Epidermal melanocyte (primary cell): ENCODE measurements around the gene CSGALNACT2.
A peak's percentile ranks its signal among the peaks of the same experiment; 100 is the strongest.
"Not testable (repeated sequence)": the region's sequence is repeated elsewhere in the genome, so short reads cannot be mapped to it uniquely, and the experiment has no call there.

Source experiments
- DNase-seq: peaks from one replicate; pipeline ENCODE4 v3.0.0; 2011; ENCODE audit warnings: low spot score; ENCODE audit not compliant: insufficient read length

The CSGALNACT2 gene, protein sequence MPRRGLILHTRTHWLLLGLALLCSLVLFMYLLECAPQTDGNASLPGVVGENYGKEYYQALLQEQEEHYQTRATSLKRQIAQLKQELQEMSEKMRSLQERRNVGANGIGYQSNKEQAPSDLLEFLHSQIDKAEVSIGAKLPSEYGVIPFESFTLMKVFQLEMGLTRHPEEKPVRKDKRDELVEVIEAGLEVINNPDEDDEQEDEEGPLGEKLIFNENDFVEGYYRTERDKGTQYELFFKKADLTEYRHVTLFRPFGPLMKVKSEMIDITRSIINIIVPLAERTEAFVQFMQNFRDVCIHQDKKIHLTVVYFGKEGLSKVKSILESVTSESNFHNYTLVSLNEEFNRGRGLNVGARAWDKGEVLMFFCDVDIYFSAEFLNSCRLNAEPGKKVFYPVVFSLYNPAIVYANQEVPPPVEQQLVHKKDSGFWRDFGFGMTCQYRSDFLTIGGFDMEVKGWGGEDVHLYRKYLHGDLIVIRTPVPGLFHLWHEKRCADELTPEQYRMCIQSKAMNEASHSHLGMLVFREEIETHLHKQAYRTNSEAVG

DNA sequence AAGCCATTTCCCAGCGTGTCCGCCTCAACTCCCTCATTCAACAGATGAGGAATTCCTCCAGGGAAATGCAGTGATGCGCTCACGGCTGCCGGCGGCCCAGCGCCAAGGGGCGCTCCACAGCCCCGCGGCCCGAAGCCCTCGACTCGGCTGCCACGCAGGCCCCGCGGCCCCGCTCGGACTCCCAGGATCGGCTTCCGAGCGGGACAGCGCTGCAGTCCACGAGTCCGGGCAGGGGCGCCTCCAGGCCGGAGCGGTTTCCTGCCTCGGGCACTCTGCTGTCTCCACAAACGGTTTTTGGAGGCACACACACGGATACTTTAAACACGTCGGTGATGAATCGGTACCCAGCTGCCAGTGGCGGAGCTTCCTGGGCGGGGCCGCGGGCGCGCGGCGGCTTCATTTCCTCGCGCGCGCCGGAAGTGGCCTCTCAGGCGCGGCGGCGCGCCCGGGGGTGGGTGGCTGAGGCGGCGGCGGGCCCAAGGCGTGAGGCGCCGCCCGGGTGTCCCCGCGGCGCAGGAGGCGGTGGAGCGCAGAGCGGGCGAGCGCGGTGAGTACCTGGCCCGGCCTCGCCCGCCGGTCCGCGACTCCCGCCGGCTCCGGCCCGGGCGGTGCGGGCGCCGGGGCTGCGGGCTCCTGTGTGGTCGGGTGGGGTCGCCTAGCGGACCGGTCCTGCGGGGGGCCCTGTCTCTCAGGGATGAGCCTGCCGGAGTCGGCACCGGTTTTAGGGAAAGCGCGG is at the start of gene CSGALNACT2:
CSGALNACT2 (plus strand) TSS at position 425 of the 736 bp plus-strand sequence. CDS start 16,705 bp downstream, outside the sequence.
- peak; percentile 83 for DNase-seq

DNA sequence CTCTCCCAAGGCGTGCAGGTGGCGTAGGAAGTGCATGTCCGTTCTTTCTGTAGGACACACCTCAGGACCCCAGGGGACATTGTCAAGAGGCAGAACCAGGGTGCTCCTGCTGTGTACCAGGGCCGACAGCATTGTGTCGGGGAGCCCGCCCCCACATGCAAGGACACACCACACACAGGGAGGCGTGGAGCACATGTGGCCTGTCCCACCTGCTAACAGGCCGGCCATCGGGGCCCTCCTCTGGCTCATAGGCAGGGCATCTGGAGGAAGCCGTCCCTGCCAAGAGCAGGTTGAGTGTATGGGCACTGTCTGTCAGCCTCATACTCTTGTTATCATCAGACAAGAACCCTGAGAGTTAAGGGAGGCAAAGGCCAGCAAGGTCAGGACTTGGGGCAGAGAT is 48.7 kb upstream of the CSGALNACT2 start:
- no peak for DNase-seq

DNA sequence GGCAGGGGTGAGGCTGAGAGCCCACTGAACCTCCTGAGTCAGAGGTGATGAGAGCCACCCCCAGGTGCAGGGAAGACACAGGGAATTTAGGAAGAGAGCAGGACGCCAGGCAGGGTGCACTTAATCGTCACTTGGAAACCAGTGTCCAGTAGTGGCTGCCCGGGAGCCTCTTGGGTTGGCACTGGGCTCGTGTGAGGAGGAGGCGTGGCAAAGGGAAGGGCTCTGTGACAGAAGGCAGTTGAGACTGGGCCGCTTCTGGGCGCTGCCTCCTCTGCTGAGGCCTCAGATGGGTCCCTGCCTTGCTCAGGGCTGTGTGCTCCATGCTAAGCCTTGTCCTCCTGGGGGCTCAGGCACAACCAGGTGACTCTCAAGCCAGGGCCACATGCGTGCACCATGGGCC is 48.1 kb upstream of the CSGALNACT2 start:
- DNase-seq = no peak

DNA sequence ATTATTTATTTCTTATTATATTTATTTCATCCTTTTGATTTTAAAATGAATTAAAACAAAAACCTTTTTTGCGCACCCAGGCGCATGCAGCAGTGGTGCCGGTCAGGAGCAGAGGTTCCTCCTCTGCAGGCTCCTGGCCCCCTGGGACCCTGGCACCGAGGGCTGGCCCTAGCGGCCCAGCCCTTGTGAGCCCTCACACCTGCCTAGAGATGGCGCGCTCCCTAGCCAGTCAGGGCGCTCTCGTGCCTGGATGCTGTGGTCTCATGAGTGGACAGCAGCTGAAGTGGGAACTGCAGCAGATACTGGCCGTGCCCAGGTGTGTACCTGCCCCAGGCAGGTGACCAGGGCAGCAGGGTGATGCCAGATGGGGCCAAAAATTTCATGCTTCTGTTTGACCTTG is 47.6 kb upstream of the CSGALNACT2 start:
- DNase-seq = no peak

DNA sequence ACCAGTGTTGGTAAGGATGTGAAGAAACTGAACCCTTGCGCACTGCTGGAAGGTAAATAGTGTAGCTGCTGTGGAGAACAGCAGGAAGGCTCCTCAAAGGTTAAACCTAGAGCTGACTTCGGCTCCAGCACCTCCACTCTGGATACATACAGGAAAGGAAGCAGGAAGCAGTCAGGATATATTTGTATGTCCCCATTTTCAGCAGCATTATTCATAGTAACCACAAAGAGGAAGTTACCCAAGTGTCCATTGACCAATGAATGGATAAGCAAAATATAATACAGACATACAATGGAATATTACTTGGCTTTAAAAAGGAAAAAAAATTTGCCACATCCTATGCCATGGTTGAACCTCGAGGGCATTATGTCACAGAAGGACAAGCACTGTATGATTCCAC is 46.4 kb upstream of the CSGALNACT2 start:
- DNase-seq = no peak

DNA sequence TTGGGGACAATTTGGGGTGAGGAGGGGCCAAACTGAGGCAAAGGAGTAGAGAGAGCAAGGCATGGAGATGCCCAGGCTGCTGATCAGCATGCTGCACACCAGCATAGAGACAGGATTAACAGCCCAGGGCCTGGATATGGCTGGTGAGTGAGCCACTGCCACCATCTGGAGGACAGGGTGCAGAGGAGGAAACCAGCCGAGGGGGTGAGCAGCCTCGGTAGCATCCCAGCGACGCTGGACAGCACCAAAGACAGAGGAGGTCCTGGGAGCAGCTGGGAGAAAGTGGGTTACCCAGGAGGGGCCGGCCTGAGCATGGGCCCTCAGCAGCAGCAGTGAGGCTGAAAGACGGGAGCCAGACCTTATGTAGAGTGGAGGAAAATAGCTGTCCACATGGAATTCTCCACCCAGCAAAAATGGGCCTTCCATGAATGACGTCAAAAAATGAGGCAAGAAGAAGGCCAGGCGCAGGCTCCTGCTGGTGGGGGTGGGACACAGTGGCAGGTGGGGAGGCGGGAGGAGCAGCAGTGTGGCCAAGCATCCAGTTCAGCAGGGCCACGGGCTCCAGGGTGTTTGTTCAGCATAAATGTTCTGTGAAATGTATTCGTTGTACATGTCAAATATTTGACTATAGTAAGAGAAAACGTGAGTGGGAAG is 44.7 kb upstream of the CSGALNACT2 start:
- no peak for DNase-seq

DNA sequence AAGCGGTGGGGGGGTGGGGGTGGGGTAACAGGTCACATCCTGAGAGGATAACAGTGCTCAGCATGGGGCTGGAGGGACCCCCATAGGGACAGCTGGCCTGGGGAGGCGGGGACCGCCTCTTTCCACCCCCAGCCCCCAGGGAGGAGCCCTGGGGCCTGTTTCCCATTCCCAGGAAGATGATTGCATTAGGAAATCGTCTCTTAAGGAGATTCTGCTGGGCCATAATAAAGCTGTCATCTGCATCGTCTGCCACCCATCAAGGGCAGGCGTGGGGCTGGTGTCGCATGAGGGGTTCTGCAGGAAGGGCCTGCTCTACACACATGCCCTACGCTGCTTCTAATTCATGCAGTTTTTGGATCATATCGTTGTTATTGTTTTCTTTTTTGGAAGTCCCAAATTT is 44.2 kb upstream of the CSGALNACT2 start:
- no peak for DNase-seq

DNA sequence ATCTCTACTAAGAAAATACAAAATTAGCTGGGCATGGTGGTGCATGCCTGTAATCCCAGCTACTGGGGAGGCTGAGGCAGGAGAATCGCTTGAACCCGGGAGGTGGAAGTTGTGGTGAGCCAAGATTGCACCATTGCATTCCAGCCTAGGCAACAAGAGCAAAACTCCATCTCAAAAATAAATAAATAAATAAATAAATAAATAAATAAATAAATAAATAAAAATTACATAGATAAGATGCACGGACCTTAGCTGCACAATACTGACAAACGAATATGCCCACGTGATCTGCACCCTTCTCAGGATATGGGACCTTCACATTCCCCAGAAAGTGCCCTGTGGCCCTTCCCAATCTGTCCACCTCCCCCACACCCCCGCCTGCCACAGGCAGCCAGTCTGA is 38.9 kb upstream of the CSGALNACT2 start:
- DNase-seq = not testable (repeated sequence)

DNA sequence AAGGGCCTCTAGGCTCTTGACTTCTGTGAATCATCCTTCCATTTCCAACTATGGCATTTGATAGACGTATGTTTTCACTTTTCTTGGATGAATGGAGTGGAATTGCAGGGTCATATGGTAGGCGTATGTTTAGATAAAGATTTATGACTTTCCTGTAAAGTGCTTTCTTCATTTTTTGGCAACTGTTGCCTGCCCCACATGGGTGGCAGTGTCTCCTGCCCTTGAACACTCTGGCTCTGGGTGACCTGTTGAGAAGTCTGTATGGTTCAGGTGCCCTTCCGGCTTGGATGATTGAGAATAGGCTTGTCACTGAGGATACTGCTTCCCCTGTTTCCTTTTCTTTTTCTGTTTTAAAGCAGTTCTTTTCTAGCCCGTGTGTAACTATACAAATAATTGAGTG is 38.3 kb upstream of the CSGALNACT2 start:
- no peak for DNase-seq

DNA sequence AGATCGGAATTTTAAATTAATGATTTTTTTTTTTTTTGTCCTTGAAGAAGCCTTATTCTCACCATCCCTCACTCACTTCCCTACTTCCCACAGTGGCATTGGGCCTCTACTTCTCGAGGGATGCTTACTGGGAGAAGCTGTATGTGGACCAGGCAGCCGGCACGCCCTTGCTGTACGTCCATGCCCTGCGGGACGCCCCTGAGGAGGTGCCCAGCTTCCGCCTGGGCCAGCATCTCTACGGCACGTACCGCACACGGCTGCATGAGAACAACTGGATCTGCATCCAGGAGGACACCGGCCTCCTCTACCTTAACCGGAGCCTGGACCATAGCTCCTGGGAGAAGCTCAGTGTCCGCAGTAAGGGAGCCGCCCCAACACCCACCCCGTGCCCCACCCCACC is 37.9 kb upstream of the CSGALNACT2 start:
- DNase-seq = no peak

DNA sequence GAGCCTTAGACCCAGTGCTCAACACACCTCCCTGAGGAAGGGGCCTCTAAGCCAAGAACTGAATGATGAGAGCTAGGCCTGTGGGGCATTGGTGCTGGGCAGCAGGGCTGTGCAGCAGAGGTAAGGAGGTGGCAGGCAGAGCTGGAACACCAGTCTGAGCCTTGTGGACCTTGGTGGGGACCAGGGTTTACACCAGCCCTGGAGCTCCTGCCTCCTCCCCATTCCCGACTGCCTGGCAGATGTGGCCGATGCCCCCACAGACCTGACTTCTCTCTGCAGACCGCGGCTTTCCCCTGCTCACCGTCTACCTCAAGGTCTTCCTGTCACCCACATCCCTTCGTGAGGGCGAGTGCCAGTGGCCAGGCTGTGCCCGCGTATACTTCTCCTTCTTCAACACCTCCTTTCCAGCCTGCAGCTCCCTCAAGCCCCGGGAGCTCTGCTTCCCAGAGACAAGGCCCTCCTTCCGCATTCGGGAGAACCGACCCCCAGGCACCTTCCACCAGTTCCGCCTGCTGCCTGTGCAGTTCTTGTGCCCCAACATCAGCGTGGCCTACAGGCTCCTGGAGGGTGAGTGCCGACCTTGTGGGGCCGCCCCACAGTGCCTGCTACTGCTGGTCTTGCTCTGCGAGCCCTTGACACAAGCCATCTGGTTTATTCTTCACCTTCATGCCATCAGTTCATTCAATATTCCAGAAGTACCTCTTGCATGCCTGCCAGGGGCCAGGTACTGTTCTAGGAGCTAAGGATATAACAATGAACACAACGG is 36.0 kb upstream of the CSGALNACT2 start:
- no peak for DNase-seq

DNA sequence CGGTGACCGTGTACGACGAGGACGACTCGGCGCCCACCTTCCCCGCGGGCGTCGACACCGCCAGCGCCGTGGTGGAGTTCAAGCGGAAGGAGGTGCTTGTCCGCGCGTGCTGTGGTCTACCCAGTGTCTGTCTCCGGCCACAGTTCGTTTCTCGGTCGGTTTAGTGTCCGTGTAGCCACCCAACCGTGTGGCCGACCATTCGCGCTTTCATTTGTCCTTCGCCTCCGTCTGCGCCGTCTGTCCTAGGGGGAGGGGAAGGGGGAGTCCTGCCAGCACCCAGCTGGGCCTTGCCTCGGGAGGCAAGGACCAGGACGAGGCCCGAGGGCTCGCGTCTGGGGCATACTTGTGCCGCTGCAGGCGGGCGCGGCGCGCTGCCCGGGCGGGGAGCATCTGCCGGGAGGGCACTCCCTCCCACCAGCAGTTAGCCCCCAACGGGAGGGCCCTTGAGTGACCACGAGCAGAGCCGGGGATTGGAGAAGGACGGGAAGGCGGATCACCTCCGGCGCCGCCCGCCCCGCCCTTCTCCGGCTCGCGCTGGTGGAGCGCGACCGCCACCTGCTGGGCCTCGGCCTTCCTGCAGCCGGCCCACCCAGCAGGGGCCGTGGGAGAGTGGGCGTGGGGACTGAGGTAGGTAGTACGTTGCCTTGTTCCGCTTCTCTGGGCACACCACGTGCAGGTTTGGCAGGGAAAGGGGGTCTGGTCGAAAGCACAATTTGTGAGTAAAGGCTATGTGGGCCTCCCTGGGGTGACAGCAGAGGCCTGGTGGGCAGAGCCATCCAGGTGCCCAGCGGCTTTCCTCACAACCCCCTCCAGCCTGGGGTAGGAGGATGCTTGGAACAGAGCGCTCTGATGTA is 32.9 kb upstream of the CSGALNACT2 start:
- peak; percentile 70 for DNase-seq

DNA sequence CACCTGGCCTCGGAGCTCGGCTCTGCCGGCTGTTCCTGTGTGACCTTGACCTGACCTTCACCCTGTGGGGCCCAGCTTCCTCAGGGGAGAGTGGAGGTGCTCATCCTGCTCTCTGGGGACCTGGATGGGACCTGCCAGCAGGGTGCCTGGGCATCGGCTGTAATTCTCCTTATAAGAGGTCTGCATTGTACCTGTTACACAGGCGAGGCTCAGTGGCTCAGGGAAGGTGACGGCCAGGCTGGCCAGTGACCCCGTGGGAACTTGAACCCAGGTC is 32.4 kb upstream of the CSGALNACT2 start:
- no peak for DNase-seq

DNA sequence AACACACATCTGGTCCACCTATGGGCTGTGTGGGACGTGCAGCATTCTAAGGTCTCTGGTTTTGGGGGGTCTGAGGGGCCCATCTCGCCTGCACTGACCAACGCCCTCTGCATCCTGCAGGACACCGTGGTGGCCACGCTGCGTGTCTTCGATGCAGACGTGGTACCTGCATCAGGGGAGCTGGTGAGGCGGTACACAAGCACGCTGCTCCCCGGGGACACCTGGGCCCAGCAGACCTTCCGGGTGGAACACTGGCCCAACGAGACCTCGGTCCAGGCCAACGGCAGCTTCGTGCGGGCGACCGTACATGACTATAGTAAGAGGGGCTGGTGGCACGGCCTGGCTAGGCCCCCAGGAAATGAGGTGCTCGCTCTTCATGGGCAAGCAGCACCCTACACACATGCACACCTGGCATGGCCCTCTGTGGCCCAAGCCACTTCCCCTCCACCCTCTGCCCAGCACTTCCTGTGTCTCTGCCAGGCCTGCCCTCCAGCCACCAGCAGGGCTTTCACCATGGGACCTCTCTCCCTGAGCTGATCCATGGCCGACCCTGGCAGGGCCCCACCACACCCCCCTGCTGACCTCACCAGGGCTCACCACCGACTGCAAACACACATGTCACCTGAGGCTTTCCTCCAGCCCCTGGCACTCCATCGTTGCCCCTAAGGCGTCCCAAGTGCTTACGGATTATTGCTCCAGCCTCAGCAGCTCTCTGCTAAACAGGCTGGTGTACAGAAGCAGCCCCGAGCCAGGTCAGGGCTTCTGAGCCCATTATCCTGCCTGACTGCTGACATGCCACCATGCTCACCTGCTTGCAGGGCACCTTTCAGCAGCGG is 31.8 kb upstream of the CSGALNACT2 start:
- no peak for DNase-seq

DNA sequence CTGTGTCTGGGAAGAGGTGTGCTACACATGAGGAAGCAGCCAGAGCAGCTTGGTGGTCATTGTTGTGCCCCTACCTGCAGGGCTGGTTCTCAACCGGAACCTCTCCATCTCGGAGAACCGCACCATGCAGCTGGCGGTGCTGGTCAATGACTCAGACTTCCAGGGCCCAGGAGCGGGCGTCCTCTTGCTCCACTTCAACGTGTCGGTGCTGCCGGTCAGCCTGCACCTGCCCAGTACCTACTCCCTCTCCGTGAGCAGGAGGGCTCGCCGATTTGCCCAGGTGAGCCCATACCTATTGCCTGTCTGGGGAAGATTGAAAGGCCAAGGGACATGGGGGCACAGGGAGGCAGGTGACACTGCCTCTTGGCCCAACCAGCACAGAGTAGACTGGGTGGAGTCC is 29.3 kb upstream of the CSGALNACT2 start:
- DNase-seq = no peak

DNA sequence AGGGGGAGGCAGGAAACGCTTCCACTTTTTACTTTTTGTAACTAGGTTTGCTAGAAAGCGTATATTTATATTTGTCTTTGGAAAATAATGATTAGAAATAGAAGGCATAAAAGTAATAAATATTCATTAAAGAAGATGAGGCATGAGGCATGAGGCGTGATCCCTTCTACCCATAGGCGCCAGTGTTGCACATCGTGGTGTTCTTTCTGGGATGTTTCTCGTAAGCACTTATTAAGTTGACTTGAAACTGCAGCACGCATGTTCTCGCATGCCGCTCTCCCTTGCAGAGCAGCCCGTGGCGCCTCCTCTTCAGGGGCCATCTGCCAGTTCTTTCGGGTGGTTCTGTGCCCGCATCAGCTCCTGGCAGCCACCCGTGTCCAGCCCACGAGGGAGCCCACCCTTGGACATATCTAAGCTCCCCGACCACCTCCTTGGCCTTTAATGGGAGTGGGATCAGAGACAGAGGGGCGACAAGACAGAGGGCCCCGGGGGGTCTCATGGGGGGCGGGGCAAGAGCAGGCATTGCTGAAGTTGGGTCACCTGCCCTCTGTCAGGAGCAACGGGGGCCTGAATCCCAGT is 28.5 kb upstream of the CSGALNACT2 start:
- DNase-seq = no peak

DNA sequence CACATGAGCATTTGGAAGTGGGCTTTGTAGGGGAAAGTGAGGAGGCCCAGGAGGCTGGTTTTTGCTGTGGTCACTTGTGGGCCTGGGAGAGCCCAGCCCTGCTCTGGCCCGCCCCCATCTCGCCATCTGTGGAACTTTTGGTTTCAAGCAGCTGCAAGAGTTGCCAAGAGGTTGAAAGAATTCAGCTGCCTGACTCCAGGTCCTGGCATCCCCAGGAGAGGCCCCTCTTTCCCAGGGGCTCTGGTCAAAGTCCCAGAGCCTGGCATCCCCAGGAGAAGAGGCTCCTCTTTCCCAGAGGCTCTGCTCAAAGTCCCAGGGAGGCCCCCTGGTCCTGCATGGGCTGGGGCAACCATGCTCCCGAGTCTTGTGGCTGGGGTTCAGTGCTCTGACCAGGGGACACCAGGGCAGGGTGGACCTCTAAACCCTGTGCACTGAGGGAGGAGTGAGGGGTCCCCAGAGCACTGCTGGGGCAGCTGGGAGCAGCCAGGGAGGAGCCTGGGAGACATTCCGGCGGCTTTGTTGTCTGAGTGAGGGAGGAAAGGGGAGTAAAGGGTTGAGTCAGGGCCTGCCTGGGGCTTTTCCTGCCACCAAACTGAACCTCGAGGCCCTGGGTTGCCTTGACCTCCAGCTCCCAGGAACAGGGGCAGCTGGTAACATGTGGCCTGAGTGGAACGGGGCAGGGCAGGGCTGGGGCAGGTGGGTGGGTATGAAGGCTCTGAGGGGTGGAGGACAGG is 27.7 kb upstream of the CSGALNACT2 start:
- peak; percentile 52 for DNase-seq

DNA sequence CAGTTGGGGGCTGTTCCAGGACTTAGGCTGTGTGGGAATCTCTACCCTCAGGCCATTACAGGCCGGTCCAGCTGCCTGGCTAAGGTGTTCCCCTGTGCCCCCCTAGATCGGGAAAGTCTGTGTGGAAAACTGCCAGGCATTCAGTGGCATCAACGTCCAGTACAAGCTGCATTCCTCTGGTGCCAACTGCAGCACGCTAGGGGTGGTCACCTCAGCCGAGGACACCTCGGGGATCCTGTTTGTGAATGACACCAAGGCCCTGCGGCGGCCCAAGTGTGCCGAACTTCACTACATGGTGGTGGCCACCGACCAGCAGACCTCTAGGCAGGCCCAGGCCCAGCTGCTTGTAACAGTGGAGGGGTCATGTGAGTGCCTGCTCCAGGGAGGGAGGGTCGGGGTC is 27.1 kb upstream of the CSGALNACT2 start:
- no peak for DNase-seq
